Activated CD4-positive, CD25-positive, alpha-beta regulatory T cell (primary cell): Measurements from ENCODE around the gene GRAP.
"Not testable (repeated sequence)": the region's sequence is repeated elsewhere in the genome, so short reads cannot be mapped to it uniquely, and the experiment has no call there.

ENCODE experiments used
- DNase-seq, 4 experiments: peaks; one replicate each; lab custom pipeline; 2025; lab: John Stamatoyannopoulos, UW

GRAP gene

DNA sequence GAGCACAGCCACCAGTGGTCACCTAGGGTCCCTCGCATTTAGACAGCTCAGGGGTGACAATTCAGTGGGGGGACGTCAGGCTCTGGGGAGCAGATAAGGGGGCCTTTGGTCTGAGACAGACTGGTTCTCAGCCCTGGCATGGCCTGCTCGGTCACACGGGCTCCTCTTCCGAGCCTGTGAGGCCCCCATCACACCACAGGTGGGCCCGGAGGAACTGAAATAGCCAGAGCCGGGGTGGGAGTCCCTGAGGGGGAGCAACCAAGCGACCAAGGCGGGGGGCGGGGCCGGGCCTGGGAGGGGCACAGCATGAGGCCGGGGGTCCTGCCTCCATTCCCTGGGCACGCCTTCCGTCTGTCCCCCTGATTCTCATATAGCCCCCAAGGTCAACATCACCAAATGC lies 4.4 kb downstream of the GRAP start:
- not testable (repeated sequence) for DNase-seq

DNA sequence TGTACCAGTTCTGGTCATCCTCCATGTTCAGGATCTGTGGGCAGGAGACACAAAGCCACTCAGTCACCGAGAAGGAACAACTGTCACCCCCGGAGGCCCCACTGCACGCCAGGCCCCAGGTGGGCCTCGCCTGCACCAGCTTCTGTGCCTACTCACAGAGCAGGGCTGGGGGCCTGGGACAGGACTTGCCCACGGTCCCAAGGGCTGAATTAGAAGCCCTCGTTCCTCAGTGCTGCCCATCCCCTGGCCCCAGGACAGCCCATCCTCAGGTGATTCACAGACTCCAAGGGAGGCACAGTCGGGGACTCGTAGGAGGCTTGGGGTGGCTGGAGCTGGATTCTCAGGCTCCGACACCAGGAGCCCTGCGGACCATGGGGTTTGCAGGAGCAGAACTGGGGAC lies 4.9 kb downstream of the GRAP start:
- DNase-seq: not testable (repeated sequence)

DNA sequence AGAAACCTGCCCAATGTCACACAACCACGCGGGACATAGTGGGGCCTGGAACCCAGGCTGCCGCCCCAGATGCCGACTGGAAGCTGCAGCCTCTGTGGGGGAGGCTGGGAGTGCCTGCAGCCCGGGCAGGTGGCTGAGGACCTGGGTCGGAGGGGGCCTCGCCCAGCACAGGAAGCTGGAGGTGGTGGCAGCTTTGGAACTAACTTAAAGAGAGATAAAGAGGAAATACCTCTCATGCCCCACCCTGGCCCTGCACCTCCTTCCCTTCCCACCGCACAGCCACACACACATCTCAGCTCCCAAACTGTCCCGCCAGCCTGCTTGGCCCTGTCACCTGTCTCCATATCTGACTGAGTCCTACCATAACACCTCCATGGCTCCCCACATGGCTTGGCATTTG lies 6.4 kb downstream of the GRAP start:
- not testable (repeated sequence) for DNase-seq

DNA sequence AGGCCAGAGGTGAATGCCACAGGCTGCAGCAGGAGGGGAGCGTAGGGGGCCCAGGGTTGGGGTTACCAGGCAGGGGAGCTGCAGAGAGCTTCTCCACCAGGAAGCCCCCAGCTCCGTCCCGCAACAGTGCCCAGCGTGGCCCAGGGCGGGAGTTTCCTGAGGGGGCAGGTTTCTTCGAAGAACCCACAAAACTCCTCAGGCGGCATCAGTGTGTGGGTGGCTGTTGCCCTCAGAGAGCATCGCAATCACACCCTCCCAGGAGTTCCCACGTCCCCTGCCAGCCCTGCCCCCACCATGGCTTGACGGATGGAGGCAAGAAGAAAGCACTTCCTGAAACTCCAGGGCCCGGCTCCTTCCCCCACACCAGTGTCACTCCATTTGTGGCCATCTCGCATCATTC lies 8.0 kb downstream of the GRAP start:
- DNase-seq: not testable (repeated sequence)

DNA sequence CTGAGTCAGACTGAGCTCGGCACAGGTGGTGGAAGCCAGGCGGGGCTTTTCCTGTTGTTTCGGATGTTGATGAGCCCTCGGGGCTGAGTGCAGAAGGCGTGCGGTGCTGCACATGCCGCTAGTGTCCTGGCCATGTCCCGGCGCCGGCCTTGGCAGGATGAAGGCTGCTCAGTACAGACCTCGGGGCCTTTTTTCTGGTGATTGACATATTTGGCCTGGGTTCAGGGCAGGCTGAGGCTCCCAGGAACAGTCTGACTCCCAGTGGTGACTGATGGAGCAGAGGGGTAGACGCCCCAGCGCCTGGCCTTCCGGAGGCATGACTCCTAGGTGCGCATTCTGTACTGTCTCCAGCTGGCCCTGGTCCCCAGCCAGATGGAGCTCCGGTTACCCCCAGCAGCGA lies 8.8 kb downstream of the GRAP start:
- DNase-seq: not testable (repeated sequence)

DNA sequence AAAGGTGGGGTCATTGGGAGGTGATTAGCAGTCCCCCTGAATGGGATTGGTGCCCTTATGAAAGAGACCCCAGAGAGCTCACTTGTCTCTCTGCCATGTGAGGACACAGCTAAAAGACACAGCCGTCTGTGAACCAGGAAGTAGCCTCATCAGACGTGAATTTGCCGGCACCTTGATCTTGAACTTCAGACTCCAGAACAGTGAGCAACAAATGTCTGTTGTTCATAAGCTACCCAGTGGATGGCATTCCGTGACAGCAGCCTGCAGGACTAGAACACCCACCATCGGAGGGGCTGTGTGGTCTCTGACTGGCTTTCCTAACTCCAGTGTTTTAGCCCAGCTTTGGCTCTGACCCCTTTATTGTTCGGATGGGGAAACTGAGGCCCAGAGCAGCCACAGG lies 9.2 kb downstream of the GRAP start:
- DNase-seq: not testable (repeated sequence)

DNA sequence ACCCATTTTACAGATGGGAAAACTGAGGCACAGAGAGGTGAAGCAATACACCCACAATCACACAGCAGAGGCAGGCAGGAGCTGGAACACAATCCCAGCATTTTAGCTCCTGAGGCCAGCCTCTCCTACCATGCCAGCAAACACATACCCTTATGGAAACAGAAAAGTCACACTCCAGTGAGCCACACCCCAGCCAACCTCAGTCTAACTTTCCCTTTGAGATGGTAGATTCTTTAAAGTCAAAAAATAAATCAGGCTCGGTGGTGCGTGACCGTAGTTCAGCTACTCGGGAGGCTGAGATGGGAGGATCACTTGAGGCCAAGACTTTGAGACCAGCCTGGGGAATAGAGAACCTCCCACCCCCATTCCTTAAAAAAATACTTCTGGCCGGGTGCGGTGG lies 10.6 kb downstream of the GRAP start:
- not testable (repeated sequence) for DNase-seq

DNA sequence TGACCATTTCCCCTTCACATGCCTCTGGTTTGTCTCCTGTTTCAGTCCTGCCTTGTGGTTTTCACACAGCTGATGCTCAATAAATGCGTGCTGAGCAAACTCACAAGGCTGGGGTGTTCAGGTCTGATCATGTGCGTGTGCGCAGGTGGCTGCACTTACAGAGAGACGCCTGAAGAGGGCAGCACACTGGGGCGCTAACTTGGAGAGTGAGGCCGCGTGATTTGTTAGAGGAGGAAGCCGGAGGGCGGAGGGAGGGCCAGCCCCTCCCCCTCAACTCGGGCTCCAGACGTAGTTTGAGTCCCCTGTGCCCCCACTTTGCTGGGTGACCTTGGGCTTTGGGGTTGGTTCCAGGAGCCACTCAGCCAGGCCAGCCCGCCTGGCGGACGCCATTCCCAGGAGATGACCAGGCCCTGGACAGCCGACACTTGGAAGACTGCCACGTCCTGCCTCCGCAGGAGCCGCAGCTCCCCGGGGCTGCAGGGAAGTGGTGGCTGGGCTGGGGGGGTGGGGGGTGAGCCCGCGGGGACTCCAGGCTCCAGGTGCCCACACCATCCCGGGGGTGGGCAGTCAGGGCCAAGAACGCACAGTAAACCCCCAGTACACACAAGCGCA lies 14.3 kb downstream of the GRAP start:
- not testable (repeated sequence) for DNase-seq

DNA sequence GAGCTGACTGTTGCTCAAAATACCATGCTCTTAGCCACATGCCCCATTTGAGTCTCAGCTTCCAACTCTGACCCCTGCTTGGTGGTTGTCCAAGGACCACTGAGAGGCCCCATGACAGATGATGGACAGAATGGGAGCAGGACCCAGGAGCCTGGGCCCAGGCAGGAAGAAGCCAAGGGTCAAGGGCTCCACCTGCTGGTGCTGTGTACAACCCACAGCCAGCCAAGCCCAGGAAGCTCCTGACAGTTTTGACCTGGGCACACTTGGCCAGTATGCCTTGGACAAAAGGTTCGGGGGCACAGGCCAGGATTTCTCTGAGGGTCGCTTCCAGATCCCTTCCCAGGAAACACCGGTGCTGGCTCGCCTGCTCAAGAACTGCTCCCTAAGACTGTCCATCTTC lies 15.0 kb downstream of the GRAP start:
- DNase-seq: not testable (repeated sequence)

DNA sequence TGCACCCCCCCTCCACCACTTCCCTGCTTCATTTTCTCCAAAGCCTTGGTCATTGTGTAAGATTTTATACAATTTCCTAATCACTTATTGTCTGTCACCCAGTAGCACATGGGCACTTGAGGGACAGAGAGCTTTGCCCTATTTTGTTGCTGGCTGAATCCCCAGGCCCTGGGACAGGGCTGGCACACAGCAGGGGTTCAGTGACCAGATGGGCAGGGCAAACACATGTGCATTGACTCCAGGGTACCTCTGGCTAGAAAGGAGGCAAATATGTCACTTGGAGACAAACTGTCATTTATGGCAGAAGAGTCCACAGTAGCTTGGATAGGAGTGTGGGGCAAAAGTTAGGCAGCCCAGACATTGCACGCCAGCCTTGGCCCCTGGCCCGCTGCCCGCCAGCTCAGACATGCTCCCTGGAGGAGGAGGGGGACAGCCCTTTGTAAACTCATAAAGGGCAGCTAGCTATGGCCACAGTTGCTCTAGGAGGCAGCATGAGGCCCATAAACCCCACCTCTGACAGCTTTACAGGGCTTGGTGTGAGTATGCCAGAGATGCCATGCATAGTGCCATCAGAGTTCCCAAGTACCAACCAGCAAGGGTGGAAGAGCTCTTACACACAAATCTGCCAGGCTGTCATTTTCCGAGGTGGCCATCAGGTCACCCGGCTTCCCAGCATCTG lies 15.8 kb downstream of the GRAP start:
- not testable (repeated sequence) for DNase-seq

DNA sequence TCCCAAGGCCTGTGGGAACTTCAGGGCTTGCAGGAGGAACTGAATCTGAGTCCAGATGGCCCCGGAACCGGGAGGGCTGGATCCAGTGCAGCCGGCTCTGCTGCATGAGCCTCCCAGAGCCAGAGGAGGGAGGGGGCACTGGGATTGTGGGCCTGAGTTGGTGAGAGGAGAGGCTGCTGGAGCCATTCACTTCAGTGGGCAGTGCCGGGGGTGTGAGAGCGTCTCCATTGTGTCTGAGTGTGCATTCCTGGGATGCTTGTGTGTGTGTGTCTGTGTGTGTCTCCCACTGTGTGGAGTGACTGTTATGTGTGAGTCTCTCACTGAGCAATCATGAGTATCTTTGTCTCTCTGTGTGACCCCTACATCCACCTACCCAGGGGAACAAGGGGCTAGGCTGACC lies 17.0 kb downstream of the GRAP start:
- DNase-seq: not testable (repeated sequence)

DNA sequence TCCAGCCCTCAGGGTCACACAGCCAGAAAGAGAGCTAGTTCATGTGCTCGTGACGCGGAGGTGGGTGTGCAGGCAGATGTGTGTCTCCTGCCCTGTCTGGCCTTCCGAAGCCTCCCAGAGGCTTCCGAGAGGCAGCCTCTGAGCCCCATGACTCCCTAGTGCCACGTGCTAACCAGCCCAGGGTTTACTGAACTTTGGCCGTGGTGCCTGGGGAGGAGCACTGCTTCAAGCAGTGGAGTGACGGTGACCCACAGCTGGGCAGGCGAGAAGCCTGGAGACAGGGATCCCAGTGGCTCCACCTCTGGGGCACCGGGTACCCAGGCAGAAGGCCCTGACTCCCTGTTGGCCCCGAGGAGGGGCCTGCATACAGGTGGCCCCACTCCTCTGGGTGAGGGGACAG lies 18.1 kb downstream of the GRAP start:
- DNase-seq: not testable (repeated sequence)

DNA sequence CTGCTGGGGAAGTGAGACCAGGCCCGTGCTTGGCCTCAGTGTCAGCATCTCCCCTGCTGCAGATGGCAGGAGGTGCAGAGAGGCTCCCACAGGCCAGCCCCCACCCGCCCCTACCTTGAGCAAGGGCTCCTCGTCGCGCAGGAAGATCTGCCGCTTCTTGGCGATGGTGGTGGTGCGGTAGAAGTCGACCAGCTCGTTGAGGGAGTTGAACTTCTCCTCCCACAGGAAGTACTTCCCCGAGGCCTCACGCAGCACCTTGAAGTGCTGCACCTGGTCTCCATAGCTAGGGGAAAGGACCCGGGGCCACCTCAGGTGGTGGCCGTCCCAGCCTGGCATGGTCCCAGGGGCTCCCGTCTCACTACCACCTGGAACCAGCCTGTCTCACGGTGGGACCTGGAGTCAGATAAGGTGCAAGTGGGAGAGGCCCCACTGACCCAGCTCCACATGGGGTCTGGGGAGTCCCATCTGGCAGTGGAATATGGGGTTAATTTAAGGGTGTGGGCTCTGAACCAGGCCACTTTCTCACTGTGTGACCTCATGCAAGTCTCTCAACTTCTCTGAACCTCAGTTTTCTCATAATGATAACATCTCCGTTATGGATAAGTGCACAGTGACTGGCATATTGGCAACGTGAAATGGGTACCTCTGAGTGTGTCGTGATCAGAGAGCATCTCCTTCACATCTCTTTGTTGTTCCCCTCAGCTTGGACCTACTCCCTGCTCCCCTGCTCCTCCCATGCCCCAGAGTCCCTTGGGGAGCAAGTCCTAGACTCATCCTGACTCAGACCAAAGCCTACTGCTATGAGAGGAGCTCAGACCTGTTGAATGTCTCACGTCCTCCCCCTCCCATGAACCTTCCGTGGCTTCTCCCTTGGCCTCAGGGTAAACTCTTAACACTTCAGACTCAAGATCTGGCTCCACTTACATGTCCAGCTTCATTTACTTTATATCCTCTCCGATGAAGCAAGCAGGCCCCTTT lies 22.4 kb downstream of the GRAP start:
- no peak for DNase-seq

DNA sequence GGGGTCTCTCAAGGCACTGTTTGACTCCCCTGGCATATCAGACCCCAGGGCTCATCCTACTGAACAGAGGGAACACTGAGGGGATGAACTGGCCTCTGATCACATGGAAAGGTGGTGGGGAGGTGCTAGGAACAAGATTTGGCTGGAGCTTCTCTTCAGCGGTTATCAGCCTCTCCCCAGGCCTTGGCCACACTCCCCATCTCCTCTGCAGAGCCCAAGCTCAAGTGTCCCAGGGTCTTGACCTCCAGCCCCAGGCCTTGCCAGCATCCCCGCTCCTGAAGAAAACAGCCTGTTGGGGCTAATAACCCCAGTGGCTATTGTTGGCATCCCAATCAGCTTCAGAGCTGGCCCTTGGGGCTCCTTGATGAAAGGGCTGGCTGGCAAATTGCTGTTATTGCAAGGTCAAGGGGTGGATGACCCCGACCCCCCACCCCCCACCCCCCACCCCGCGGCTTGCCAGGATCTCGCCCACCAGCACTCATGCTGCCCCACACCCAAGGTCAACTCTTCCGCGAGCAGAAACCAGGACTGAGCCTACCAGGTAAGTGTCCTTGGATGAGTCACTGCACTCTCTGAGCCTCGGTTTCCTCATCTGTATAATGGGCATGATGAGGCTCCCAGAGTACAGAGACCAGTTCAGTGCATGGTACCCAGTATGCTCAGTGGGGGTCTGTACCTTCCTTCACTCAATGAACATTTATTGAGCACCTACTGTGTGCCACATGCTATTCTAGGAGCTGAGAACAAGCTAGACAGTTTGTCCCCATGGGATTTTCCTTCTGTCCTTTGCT lies 23.4 kb downstream of the GRAP start:
- no peak for DNase-seq

DNA sequence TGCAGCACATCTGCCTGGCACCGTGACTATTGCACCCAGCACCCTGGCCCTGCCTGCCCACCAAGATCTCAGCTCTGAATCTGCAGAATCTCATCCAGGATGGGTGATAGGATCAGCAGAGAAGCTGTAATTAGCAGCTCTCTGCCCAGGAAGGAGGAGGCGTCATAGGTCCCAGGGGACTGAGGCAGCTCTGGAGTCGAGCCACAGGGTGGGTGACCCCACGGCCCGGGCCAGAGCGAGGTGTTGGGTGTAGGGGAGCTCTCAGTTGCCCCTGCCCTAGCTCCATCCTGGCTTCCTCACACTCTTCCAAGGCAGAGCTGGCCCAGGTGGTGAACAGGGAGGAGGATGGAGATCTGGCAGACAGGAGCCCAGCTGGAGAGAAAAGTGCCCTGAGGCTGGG lies 24.0 kb downstream of the GRAP start:
- DNase-seq: no peak

DNA sequence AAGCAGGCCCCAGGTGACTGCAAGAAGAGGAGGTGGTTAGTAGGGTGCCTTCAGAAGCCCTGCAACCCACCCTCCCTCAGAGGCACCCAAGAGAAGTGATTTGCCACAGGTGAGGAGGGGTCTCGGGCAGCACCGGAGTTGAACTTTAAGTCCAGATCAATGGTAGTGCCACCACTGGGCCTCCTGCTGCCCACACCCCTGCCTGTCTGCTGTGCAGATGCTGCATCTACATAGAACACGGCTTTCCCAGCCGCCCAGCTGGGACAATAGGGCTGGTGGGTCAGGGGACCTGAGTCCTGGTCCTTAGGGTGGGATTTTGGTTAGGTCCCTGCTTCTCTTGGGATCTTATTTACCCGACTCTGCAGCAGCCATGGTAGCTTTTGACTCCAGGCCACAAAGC lies 24.6 kb downstream of the GRAP start:
- DNase-seq: no peak

DNA sequence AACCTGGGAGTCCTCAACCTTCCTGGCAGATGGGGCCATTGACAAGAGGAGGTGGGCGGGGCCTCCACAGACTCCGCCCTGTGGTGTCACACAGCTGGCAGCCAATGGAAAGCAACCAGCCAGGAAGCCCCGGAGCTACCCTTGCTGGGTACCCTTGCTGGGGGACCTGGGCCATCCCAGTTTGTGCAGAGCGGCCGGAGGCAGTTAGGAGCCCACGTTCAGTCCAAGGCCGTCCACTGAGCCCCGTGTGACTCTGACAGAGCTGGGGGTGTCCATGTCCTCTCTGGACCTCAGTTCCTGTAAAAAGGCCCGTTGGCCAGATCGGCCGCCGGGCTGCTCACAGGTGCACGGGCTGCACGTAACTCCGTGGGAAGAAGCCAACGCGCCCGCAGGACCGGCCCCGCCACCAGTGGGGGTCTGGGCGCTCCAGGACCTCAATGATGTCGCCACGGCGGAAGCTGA lies 25.1 kb downstream of the GRAP start:
- DNase-seq: peak in 1 of 4 experiments; percentile 21

DNA sequence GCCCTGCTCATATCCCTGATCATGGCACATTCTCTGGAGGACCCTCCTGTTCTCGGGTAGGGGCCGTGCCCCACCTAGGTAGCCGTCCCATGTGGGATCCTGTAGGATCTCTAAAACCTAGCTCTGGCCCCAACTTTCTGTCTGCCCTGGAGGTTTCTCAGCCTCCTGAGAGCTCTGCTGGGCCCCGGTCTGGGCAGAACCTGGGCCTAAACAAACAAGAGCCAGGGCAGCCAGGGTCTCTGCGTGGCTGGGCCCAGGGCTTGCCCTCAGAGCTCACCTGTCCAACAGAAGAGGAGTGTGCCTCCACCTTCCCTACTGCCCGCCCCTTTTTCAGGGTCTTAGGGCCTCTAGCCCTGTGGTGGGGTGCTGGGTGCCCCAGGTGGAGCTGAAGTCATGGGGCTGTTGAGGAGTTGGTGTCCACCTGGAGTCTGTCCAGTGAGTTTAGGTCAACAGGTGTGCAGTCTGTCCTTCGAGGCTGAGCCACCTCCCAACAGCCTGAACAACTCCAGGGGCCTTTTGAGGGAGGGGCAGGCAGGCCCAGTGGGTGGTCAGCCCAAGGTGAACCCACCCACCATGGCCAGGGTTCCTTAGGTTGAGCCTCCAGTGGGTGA lies 25.6 kb downstream of the GRAP start:
- DNase-seq: not testable (repeated sequence)

DNA sequence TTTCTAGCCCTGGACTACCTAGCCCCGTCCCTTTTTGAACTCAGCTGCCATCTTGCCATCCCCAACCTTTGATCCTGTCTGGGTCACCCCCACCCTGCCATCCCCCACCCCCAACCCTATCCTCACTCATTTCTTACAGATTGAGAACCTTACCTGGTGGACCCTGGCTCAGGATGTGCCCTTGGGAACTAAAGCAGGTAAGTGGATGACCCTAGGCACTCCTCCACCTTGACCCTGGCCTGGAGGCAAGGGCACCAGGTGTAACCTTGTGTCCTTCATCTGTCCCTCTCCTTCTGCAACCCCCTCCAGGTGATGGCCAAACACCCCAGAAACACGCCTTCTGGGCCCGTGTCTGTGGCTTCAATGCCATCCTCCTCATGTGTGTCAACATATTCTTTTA lies 26.7 kb downstream of the GRAP start:
- DNase-seq: no peak

DNA sequence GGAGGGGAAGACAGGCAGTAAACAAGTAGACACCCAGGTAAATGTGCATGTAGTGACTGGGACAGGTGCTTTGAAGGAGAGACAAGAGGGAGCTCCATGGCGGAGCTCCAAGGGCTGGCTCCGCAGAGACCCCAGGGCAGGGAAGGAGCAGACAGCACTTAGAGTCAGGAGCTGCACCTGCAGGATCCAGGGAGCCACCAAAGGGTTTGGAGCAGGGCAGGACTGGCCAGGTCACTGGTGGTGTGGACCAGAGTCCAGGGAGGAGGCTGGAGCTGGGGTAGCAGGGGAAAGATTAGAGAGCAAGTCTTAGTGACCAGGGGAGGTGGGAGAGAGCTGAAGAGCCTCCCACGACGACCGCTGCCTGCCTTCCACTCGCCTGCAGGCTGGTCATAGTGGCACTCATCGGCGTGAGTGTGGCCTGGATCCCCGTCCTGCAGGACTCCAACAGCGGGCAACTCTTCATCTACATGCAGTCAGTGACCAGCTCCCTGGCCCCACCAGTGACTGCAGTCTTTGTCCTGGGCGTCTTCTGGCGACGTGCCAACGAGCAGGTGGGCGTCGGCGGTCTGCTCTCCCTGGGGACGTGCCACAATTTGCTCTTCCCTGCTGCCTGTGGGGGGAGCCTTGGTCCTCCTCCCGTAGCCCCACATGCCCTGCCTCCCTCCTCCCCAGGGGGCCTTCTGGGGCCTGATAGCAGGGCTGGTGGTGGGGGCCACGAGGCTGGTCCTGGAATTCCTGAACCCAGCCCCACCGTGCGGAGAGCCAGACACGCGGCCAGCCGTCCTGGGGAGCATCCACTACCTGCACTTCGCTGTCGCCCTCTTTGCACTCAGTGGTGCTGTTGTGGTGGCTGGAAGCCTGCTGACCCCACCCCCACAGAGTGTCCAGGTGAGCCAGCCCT lies 27.5 kb downstream of the GRAP start:
- no peak for DNase-seq
